GM18498 (cell line): Measurements from ENCODE around the gene AKT2.

Experiments
- ATAC-seq: cut with Tn5 transposase; IDR thresholded peaks from one replicate; pipeline ENCODE4 v1.9.1; 2021; ENCODE audit warnings: mild to moderate bottlenecking, moderate library complexity; ENCODE audit not compliant: unreplicated experiment

Gene AKT2

GRCh38 chr19:40192758-40193586 is 92.2 kb downstream of the AKT2 start:
- no peak for ATAC-seq

DNA sequence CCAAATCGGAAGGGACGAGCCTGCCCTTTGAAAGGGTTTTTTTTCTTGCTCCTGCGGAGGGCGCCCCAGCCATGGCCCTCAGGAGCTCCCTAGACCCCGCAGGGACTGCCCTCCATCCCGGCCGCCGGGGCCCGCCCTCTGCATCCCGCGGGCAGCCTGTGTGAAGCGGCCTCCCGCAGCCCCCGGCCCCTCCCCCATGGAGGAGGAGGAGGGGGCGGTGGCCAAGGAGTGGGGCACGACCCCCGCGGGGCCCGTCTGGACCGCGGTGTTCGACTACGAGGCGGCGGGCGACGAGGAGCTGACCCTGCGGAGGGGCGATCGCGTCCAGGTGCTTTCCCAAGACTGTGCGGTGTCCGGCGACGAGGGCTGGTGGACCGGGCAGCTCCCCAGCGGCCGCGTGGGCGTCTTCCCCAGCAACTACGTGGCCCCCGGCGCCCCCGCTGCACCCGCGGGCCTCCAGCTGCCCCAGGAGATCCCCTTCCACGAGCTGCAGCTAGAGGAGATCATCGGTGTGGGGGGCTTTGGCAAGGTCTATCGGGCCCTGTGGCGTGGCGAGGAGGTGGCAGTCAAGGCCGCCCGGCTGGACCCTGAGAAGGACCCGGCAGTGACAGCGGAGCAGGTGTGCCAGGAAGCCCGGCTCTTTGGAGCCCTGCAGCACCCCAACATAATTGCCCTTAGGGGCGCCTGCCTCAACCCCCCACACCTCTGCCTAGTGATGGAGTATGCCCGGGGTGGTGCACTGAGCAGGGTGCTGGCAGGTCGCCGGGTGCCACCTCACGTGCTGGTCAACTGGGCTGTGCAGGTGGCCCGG is 93.1 kb downstream of the AKT2 start:
- ATAC-seq: peak; percentile 28

DNA sequence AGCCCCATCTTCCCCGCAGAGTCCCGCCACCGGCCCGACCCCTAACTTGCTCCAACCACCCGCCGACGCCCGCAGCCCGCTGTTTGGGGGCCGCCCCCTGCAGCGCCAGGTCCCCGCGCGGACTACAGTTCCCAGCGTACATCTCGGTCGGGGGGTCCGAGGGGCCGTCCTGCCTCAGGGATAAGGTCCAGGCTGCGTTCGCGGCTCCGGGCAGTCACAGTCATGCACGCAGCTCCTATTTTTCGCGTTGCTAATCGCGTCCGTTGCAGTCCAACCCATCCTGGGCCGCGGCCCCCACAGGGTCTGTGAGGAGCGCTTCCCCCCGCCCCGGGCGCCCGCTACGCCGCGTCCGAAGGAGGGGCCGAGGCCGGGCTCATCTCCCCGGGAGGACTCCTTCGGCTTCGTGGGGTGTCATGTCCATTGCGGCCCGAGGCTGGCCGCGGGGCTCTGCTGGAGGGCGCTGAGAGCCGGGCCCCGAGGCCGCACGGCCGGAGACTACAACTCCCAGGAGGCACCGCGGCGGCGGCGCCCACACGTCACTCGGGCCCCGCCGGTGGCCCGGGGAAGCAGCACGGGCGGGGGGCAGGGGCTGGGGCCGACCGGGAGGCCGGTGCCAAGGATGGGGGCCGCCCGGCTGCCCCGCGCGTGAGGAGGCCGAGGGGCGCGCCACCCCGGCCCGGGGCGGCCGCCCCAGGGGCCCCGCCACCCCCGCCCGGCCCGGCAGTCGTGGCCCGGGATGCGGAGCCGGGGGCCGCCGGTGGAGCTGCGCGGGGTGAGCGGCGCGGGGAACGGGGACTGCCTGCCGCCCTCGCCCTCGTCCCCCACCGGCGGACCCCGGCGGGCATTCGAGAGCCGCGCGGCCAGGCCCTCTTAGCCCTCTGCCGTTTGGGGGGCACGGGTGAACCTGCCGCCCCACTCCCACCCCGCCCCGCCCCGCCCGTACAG is 94.0 kb downstream of the AKT2 start, which contains the start of gene MAP3K10:
MAP3K10 (plus strand) TSS at position 536 of the 945 bp plus-strand sequence. CDS start 606 bp downstream, outside the sequence.
- peak; percentile 86 for ATAC-seq

GRCh38 chr19:40184273-40184672 is 100.9 kb downstream of the AKT2 start:
- no peak for ATAC-seq
